Astrocyte of the spinal cord (primary cell): ENCODE measurements around the gene FBRSL1.

ENCODE experiments used
- DNase-seq: peaks from one replicate; pipeline ENCODE4 v3.0.0; 2011; ENCODE audit warnings: low read depth, low spot score
- H3K4me3 ChIP-seq: 2 replicates; pipeline ENCODE4 v1.5.1; 2011; ENCODE audit warnings: low read depth, mild to moderate bottlenecking, low read length, moderate library complexity
- in situ Hi-C: cut with HindIII; loops from 2 replicates; pipeline ENCODE4 v1.10.0; 2017; ENCODE audit warnings: low sequenced_read_pairs
- TF ChIP-seq, protein P1 (sequence below): IDR thresholded peaks from 2 replicates; pipeline ENCODE4 v1.5.1; 2012; ENCODE audit warnings: low read depth, mild to moderate bottlenecking, low read length, inconsistent platforms

The FBRSL1 gene

GRCh38 chr12:132496710-132497109 is 6.8 kb downstream of the FBRSL1 start:
- in situ Hi-C loops = no loop called here
- TF ChIP-seq, protein P1, sequence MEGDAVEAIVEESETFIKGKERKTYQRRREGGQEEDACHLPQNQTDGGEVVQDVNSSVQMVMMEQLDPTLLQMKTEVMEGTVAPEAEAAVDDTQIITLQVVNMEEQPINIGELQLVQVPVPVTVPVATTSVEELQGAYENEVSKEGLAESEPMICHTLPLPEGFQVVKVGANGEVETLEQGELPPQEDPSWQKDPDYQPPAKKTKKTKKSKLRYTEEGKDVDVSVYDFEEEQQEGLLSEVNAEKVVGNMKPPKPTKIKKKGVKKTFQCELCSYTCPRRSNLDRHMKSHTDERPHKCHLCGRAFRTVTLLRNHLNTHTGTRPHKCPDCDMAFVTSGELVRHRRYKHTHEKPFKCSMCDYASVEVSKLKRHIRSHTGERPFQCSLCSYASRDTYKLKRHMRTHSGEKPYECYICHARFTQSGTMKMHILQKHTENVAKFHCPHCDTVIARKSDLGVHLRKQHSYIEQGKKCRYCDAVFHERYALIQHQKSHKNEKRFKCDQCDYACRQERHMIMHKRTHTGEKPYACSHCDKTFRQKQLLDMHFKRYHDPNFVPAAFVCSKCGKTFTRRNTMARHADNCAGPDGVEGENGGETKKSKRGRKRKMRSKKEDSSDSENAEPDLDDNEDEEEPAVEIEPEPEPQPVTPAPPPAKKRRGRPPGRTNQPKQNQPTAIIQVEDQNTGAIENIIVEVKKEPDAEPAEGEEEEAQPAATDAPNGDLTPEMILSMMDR = no peak
- no peak overlapping the region for H3K4me3 ChIP-seq
- no peak for DNase-seq

- in situ Hi-C loops = no loop called here
- no peak for DNase-seq
- no peak overlapping the region for H3K4me3 ChIP-seq
- TF ChIP-seq, protein P1 = no peak
Observed at GRCh38 chr12:132497514-132498405, 7.8 kb downstream of the FBRSL1 start.

GRCh38 chr12:132498931-132499330 is 9.0 kb downstream of the FBRSL1 start:
- TF ChIP-seq, protein P1 = no peak
- DNase-seq = no peak
- in situ Hi-C loops = no loop called here
- H3K4me3 ChIP-seq = no peak overlapping the region

- in situ Hi-C loops = no loop called here
- no peak overlapping the region for H3K4me3 ChIP-seq
- TF ChIP-seq, protein P1 = no peak
- no peak for DNase-seq
Observed at GRCh38 chr12:132500142-132500855, 10.3 kb downstream of the FBRSL1 start.

GRCh38 chr12:132500856-132501180 is 10.9 kb downstream of the FBRSL1 start:
- H3K4me3 ChIP-seq = no peak overlapping the region
- in situ Hi-C loops = no loop called here
- no peak for DNase-seq
- TF ChIP-seq, protein P1 = no peak

- in situ Hi-C loops = no loop called here
- H3K4me3 ChIP-seq = no peak overlapping the region
- DNase-seq = no peak
- TF ChIP-seq, protein P1 = no peak
Observed at GRCh38 chr12:132501204-132501940, 11.4 kb downstream of the FBRSL1 start.
